ENCODE results near the gene NOP16. TPM values are rescaled to one million over a fixed set of nuclear protein-coding genes. Genes with fewer than 3 reads are reported as not detected.

The NOP16 gene, protein sequence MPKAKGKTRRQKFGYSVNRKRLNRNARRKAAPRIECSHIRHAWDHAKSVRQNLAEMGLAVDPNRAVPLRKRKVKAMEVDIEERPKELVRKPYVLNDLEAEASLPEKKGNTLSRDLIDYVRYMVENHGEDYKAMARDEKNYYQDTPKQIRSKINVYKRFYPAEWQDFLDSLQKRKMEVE
- 10 to 100 TPM; 17.5 to 18.1 TPM for total RNA-seq
- long read RNA-seq, donor 1, transcript NOP16-207 (5 exons, 1,258 nt) = major isoform, 5 of 5 reads
- long read RNA-seq, donor 1, partial matches to known transcripts = 0 of 5 reads
- long read RNA-seq, donor 1, other reads (novel, unspliced or antisense) = 0 of 5 reads
- long read RNA-seq, donor 2, transcript NOP16-207 (5 exons, 1,258 nt) = major isoform, 12 of 27 reads
- long read RNA-seq, donor 2, partial matches to known transcripts = 1 of 27 reads
- long read RNA-seq, donor 2, other reads (novel, unspliced or antisense) = 5 of 27 reads

- intact Hi-C loops (cut with DNase I) = no loop called here
- DNase-seq (ENCODE audit: low spot score) = peak; percentile 100
Measured at GRCh38 chr5:176388444-176389134, at the start of gene NOP16, which contains the start of gene HIGD2A. Gene NOP16, minus strand, starts transcription at chr5:176388598. Its CDS starts 59 bp downstream, at chr5:176388539. Gene HIGD2A, plus strand, starts transcription at chr5:176388751. Its CDS starts 69 bp downstream, at chr5:176388820.

GRCh38 chr5:176436656-176437055 is 48.3 kb upstream of the NOP16 start:
- intact Hi-C loops (cut with DNase I) = no loop called here
- DNase-seq (ENCODE audit: low spot score) = no peak

GRCh38 chr5:176432707-176433106 is 44.3 kb upstream of the NOP16 start:
- DNase-seq (ENCODE audit: low spot score) = no peak
- intact Hi-C loops (cut with DNase I) = no loop called here

DNA sequence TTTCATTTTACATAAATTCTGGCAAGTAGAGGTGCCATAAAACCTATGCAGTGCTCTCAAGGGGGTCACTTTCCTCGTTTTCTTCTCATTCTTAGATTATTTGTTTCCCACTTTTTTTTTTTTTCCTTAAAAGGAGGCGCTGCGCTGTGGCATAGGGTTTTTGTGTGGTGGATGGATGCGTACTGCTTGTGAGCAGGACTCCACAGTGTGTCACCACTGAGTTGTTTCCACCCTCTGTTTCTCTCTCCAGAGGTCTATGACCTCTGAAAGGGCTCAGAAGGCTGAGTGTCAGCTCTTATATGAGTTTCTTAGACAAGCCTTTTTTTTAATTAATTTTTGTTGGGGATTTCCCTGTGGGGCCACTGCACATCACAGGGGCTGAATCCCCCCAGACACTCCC is 41.6 kb upstream of the NOP16 start:
- intact Hi-C loops (cut with DNase I) = no loop called here
- DNase-seq (ENCODE audit: low spot score) = no peak

DNA sequence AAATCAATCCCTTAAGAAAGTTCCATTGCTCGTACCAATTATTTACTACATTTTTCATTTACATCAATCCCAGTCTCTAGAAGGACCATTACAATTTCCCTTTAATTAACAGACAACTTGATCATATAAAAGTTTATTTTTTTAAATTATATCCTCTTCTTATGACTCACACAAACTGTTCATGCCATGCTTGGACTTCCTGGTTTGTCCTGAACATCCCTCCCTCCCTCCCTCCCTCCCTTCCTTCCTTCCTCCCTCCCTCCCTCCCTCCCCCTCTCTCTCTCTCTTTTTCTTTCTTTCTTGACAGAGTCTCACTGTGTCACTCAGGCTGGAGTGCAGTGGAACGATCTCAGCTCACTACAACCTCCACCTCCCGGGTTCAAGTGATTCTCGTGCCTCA is 39.6 kb upstream of the NOP16 start:
- intact Hi-C loops (cut with DNase I) = no loop called here
- DNase-seq (ENCODE audit: low spot score) = no peak

- intact Hi-C loops (cut with DNase I) = no loop called here
Measured at GRCh38 chr5:176426876-176427275, 38.5 kb upstream of the NOP16 start.

GRCh38 chr5:176425791-176426190 is 37.4 kb upstream of the NOP16 start:
- DNase-seq (ENCODE audit: low spot score) = no peak
- intact Hi-C loops (cut with DNase I) = no loop called here

More at GRCh38 chr5:176426876-176427275, 38.5 kb upstream of the NOP16 start:
- DNase-seq (ENCODE audit: low spot score) = no peak

DNA sequence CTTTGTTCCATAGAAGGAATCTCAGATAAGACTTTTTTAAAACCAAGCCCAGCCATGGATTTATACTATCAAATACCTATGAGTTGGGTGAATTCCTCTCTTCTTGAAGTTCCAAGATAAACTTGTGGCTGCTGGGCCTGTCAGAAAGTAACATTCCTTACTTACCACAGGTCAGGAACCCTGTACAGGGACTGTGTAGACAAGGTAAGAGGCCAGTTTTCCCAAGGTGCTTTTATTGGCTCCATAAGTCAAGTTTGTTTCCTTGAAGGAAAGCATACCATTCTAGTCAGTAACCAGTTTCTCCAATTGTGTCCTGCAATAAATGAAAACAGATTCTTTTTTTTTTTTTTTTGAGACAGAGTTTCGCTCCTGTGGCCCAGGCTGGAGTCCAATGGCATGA is 36.7 kb upstream of the NOP16 start:
- intact Hi-C loops (cut with DNase I) = no loop called here
- no peak for DNase-seq (ENCODE audit: low spot score)

GRCh38 chr5:176424181-176424580 is 35.8 kb upstream of the NOP16 start:
- peak; percentile 51 for DNase-seq (ENCODE audit: low spot score)
- intact Hi-C loops (cut with DNase I) = no loop called here

DNA sequence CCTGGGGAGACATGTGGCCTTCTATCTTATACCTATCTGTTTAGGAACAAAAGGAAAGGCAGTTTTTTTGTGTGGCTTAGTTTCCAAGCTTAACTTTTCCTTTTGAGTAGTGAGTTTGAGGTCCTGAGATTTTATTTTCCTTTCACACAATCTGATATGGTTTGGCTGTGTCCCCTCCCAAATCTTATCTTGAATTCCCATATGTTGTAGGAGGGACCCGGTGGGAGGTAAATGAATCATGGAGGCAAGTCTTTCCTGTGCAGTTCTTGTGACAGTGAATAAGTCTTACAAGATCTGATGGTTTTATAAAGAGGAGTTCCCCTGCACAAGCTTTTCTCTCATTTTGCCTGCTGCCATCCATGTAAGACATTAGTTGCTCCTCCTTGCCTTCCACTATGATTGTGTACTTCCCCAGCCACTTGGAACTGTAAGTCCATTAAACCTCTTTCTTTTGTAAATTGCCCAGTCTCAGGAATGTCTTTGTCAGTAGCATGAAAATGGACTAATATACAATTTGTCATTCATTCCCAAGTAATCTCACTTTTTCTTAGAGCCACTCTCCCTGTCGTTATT is 32.7 kb upstream of the NOP16 start:
- DNase-seq (ENCODE audit: low spot score) = no peak
- intact Hi-C loops (cut with DNase I) = no loop called here

GRCh38 chr5:176420086-176420485 is 31.7 kb upstream of the NOP16 start:
- no peak for DNase-seq (ENCODE audit: low spot score)
- intact Hi-C loops (cut with DNase I) = no loop called here

DNA sequence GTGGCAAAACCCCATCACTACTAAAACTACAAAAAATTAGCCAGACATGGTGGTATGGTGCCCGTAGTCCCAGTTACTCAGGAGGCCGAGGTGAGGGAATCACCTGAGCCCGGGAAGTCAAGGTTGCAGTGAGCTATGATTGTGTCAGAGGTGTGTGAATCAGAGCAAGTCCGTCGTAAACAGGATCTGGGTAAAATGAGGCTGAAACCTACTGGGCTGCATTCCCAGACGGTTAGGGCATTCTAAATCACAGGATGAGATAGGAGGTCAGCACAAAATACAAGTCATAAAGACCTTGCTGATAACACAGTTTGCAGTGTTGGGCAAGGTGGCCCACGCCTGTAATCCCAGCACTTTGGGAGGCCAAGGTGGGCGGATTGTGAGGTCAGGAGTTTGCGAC is 29.9 kb upstream of the NOP16 start:
- intact Hi-C loops (cut with DNase I) = loop anchor here in 1 of 2 donors (10.0 kb wide), 1 partner anchor 127 kb away; the partner anchor contains the start of gene CDHR2
- peak; percentile 41 for DNase-seq (ENCODE audit: low spot score)

- intact Hi-C loops (cut with DNase I) = loop anchor here in 1 of 2 donors (10.0 kb wide), 1 partner anchor 128 kb away; the partner anchor contains the start of gene CDHR2
Measured at GRCh38 chr5:176416965-176417364, 28.6 kb upstream of the NOP16 start.

GRCh38 chr5:176415952-176416924 is 27.8 kb upstream of the NOP16 start, which contains the start of gene CLTB:
Gene CLTB, minus strand, starts transcription at chr5:176416539. Its CDS starts 176 bp downstream, at chr5:176416363.
- DNase-seq (ENCODE audit: low spot score) = peak; percentile 97
- intact Hi-C loops (cut with DNase I) = loop anchor here in 1 of 2 donors (10.0 kb wide), 1 partner anchor 129 kb away; the partner anchor contains the start of gene CDHR2

More at GRCh38 chr5:176416965-176417364, 28.6 kb upstream of the NOP16 start:
- DNase-seq (ENCODE audit: low spot score) = peak; percentile 64

GRCh38 chr5:176415240-176415951 is 27.0 kb upstream of the NOP16 start:
- peak; percentile 30 for DNase-seq (ENCODE audit: low spot score)
- intact Hi-C loops (cut with DNase I) = loop anchor here in 1 of 2 donors (10.0 kb wide), 1 partner anchor 129 kb away; the partner anchor contains the start of gene CDHR2

DNA sequence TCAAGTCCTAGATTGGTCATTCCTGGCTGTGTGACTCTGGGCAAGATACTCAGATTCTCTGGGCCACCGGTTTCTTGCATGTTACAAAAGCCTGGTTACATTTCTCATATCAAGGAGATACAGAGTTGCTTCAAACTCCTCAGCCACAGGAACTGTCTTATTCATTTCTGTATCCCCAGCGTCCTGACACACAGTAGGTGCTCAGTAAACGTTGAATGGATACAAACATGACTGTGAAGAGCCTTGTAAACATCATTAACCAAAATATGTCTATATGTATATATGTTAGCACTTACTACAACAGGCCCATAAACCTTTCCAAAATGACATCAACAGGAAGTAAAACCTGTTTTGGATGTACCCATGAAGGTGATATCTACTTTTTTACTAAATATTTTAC is 26.3 kb upstream of the NOP16 start:
- intact Hi-C loops (cut with DNase I) = loop anchor here in 1 of 2 donors (5.0 to 10.0 kb wide), 2 partner anchors 33 to 130 kb away; partner anchors contain the start of genes CDHR2 and FAF2
- no peak for DNase-seq (ENCODE audit: low spot score)

DNA sequence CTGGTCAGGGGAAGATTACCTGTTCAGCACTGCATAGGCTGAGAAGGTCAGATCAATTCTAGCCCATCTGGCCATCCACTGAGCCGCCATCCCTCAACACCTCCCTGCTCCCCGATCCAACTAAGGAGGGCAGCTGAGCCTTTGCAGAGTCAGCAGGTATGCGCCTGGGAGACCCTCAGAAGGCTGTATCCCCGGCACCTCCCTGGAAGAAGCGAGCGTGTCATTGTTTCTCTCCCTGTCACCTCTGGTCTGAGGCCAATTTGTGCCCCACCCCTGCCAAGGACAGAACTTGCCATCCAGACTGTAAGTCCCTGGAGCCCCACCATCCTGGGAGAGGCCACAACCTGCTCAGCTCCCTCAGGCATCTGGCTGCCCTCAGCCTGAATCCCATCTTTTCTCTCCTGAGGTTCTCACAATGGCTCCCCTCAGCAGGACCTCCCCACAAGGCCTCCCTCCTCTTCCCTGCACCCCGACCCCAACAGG is 25.4 kb upstream of the NOP16 start:
- intact Hi-C loops (cut with DNase I) = loop anchor here in 1 of 2 donors (5.0 to 10.0 kb wide), 2 partner anchors 34 to 131 kb away; partner anchors contain the start of genes CDHR2 and FAF2
- DNase-seq (ENCODE audit: low spot score) = peak; percentile 69

All from posterior vena cava (tissue), 2 donors.